GM23338 (cell line): ENCODE measurements around the gene UBE2L6.

Experiments used
- CREB1 ChIP-seq: fragments of 250-450 bp; sonication (Bioruptor Pico); IDR thresholded peaks from 2 replicates; pipeline ENCODE4 v1.5.0; 2020; ENCODE audit warnings: low read depth, mild to moderate bottlenecking, moderate library complexity
- EZH2 ChIP-seq: fragments of 200-600 bp; sonication (generic); IDR thresholded peaks from one replicate; pipeline ENCODE4 v1.8.0; 2017; ENCODE audit warnings: antibody characterized with exemption, mild to moderate bottlenecking, low read depth; ENCODE audit not compliant: unreplicated experiment
- EZH2phosphoT487 ChIP-seq: fragments of 200-600 bp; sonication (generic); IDR thresholded peaks from one replicate; pipeline ENCODE4 v1.8.1; 2018; ENCODE audit warnings: antibody characterized with exemption; ENCODE audit not compliant: unreplicated experiment
- JUNB ChIP-seq: IDR thresholded peaks from one replicate; pipeline ENCODE4 v1.6.1; 2016; ENCODE audit warnings: antibody characterized with exemption; ENCODE audit not compliant: unreplicated experiment
- NANOG ChIP-seq: IDR thresholded peaks from 2 replicates; pipeline ENCODE4 v1.6.1; 2016; ENCODE audit warnings: antibody characterized with exemption, borderline replicate concordance
- POLR2AphosphoS5 ChIP-seq: IDR thresholded peaks from 2 replicates; pipeline ENCODE4 v1.6.1; 2016; ENCODE audit warnings: antibody characterized with exemption, low read depth
- STAT1 ChIP-seq: IDR thresholded peaks from one replicate; pipeline ENCODE4 v1.6.1; 2016; ENCODE audit warnings: antibody characterized with exemption; ENCODE audit not compliant: unreplicated experiment
- ZNF114 ChIP-seq: fragments of 250-450 bp; sonication (Bioruptor Pico); IDR thresholded peaks from 2 replicates; pipeline ENCODE4 v1.5.0; 2020; ENCODE audit warnings: mild to moderate bottlenecking, moderate library complexity
- ZNF331 ChIP-seq: fragments of 250-450 bp; sonication (Bioruptor Pico); IDR thresholded peaks from 2 replicates; pipeline ENCODE4 v1.5.0; 2020; ENCODE audit warnings: low read depth, mild to moderate bottlenecking, moderate library complexity
- TF ChIP-seq, protein P1 (sequence below): IDR thresholded peaks from 2 replicates; pipeline ENCODE4 v1.6.1; 2016; ENCODE audit warnings: antibody characterized with exemption
- TF ChIP-seq, protein P2 (sequence below), 2 experiments: fragments of 200-600 bp in 1 of 2; sonication (generic) in 1 of 2; conservative IDR thresholded peaks; 2 replicates each; pipeline versions ENCODE4 v1.5.1 to v1.6.1; 2016 to 2017; ENCODE audit warnings: antibody characterized with exemption in 2 of 2, low read depth in 2 of 2, mild to moderate bottlenecking in 2 of 2, moderate library complexity in 1 of 2
- TF ChIP-seq, protein P3 (sequence below): IDR thresholded peaks from one replicate; pipeline ENCODE4 v1.6.1; 2018; ENCODE audit warnings: antibody characterized with exemption; ENCODE audit not compliant: unreplicated experiment

DNA sequence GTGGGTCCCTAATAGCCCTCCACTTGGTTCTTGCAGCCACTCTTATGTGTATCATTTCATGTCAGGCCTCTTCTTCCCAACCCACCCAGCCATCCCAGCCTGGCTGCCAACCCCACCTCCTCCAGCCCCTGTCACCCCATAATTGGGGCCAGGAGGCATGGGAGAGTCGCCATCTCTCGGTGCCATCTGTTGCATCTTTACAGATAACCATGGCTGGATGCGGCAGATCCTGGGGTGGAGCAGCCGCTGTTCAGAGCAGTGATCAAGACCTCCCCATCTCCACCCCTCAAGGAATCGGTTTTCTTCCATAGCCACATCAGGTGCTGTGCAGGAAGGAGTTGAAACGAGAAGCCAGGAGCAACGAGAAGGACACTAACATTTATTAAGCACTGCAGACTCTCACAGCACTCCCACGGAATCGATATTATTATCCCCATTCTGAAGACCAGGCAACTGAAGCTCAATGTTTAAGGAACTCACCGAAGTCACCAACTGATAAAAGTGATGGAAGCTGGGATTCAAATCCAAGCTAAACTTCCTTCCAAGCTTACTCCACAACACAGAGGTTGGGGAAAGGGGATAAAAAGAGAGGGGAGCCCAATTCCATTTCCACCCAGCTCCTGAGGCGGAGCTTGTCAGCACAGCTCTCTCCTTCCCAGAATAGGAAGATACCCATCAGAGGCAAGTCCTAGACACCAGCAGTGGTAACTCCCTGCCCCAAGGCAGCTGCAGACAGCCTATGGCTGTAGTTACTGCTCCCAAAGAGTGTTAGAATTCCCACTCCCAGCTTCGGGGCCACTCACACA lies 54.6 kb downstream of the UBE2L6 start:
- TF ChIP-seq, protein P1, sequence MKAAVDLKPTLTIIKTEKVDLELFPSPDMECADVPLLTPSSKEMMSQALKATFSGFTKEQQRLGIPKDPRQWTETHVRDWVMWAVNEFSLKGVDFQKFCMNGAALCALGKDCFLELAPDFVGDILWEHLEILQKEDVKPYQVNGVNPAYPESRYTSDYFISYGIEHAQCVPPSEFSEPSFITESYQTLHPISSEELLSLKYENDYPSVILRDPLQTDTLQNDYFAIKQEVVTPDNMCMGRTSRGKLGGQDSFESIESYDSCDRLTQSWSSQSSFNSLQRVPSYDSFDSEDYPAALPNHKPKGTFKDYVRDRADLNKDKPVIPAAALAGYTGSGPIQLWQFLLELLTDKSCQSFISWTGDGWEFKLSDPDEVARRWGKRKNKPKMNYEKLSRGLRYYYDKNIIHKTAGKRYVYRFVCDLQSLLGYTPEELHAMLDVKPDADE: no peak
- TF ChIP-seq, protein P2, sequence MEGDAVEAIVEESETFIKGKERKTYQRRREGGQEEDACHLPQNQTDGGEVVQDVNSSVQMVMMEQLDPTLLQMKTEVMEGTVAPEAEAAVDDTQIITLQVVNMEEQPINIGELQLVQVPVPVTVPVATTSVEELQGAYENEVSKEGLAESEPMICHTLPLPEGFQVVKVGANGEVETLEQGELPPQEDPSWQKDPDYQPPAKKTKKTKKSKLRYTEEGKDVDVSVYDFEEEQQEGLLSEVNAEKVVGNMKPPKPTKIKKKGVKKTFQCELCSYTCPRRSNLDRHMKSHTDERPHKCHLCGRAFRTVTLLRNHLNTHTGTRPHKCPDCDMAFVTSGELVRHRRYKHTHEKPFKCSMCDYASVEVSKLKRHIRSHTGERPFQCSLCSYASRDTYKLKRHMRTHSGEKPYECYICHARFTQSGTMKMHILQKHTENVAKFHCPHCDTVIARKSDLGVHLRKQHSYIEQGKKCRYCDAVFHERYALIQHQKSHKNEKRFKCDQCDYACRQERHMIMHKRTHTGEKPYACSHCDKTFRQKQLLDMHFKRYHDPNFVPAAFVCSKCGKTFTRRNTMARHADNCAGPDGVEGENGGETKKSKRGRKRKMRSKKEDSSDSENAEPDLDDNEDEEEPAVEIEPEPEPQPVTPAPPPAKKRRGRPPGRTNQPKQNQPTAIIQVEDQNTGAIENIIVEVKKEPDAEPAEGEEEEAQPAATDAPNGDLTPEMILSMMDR (conservative IDR thresholded peaks at IDR 0.05; ENCODE audit: low read depth in 2 of 2): 0 out of 4 replicates have a peak, but pooled peaks of 1 of the 2 experiments have one; percentile 5
- TF ChIP-seq, protein P3, sequence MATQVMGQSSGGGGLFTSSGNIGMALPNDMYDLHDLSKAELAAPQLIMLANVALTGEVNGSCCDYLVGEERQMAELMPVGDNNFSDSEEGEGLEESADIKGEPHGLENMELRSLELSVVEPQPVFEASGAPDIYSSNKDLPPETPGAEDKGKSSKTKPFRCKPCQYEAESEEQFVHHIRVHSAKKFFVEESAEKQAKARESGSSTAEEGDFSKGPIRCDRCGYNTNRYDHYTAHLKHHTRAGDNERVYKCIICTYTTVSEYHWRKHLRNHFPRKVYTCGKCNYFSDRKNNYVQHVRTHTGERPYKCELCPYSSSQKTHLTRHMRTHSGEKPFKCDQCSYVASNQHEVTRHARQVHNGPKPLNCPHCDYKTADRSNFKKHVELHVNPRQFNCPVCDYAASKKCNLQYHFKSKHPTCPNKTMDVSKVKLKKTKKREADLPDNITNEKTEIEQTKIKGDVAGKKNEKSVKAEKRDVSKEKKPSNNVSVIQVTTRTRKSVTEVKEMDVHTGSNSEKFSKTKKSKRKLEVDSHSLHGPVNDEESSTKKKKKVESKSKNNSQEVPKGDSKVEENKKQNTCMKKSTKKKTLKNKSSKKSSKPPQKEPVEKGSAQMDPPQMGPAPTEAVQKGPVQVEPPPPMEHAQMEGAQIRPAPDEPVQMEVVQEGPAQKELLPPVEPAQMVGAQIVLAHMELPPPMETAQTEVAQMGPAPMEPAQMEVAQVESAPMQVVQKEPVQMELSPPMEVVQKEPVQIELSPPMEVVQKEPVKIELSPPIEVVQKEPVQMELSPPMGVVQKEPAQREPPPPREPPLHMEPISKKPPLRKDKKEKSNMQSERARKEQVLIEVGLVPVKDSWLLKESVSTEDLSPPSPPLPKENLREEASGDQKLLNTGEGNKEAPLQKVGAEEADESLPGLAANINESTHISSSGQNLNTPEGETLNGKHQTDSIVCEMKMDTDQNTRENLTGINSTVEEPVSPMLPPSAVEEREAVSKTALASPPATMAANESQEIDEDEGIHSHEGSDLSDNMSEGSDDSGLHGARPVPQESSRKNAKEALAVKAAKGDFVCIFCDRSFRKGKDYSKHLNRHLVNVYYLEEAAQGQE: no peak
- no peak for TF ChIP-seq JUNB
- TF ChIP-seq ZNF331 (CRISPR knock-in tag): no peak
- TF ChIP-seq CREB1 (CRISPR knock-in tag): no peak
- no peak for TF ChIP-seq POLR2AphosphoS5
- TF ChIP-seq EZH2phosphoT487: no peak
- TF ChIP-seq NANOG: no peak
- no peak for TF ChIP-seq EZH2
- TF ChIP-seq STAT1: no peak
- no peak for TF ChIP-seq ZNF114 (CRISPR knock-in tag)
